A673 (cell line): ENCODE data around the gene KLHL14. TPM values are rescaled to one million over a fixed set of nuclear protein-coding genes. Genes with fewer than 3 reads are reported as not detected.

ENCODE experiments used
- BruUV-seq: library from RNA; stranded (reverse); fragments of 400-500 nt; replicated peaks from 2 replicates; lab custom pipeline; 2021; lab: Mats Ljungman, UMichigan
- CTCF ChIA-PET: fragments of 300-600 bp; sonication (Branson Sonifier 250); formaldehyde crosslinking; loops from one replicate; lab custom pipeline; 2022; ENCODE audit warnings: antibody characterized with exemption; lab: Charles Lee
- POLR2A ChIA-PET: fragments of 300-600 bp; sonication (Branson Sonifier 250); formaldehyde crosslinking; loops from one replicate; lab custom pipeline; 2022; ENCODE audit warnings: antibody characterized with exemption; ENCODE audit not compliant: low non-redundant PET; lab: Charles Lee
- DNase-seq: peaks from one replicate; pipeline ENCODE4 v3.0.0-alpha.2; 2015; ENCODE audit warnings: low spot score
- H3K27ac ChIP-seq: fragments of 200-600 bp; sonication (generic); 2 replicates; pipeline ENCODE4 v1.5.1; 2016; ENCODE audit warnings: mixed run types, low read depth, mild to moderate bottlenecking, mixed read lengths, antibody characterized with exemption, low read length; ENCODE audit not compliant: poor library complexity, severe bottlenecking
- H3K27me3 ChIP-seq: fragments of 200-600 bp; sonication (generic); replicated peaks from 2 replicates; pipeline ENCODE4 v1.6.1; 2017; ENCODE audit warnings: mixed run types, low read depth, mild to moderate bottlenecking, mixed read lengths, antibody characterized with exemption, low read length; ENCODE audit not compliant: insufficient read depth, poor library complexity
- H3K36me3 ChIP-seq: fragments of 200-600 bp; sonication (generic); 2 replicates; pipeline ENCODE4 v1.6.1; 2016; ENCODE audit warnings: mixed run types, mild to moderate bottlenecking, mixed read lengths, antibody characterized with exemption, low read length; ENCODE audit not compliant: insufficient read depth, poor library complexity, severe bottlenecking
- H3K4me1 ChIP-seq: fragments of 200-600 bp; sonication (generic); 2 replicates; pipeline ENCODE4 v1.6.1; 2017; ENCODE audit warnings: mixed run types, mild to moderate bottlenecking, mixed read lengths, antibody characterized with exemption, low read length; ENCODE audit not compliant: insufficient read depth, poor library complexity, severe bottlenecking
- H3K4me3 ChIP-seq: fragments of 200-600 bp; sonication (generic); 2 replicates; pipeline ENCODE4 v1.5.1; 2016; ENCODE audit warnings: low read depth, mixed run types, mild to moderate bottlenecking, mixed read lengths, low read length; ENCODE audit not compliant: poor library complexity, severe bottlenecking
- H3K9me3 ChIP-seq: fragments of 200-600 bp; sonication (generic); 2 replicates; pipeline ENCODE4 v1.6.1; 2016; ENCODE audit warnings: mixed run types, low read depth, mild to moderate bottlenecking, mixed read lengths, antibody characterized with exemption, low read length; ENCODE audit not compliant: poor library complexity, severe bottlenecking
- EZH2 ChIP-seq: fragments of 200-600 bp; sonication (generic); IDR thresholded peaks from 2 replicates; pipeline ENCODE4 v1.6.1; 2017; ENCODE audit warnings: borderline replicate concordance, low read depth, mild to moderate bottlenecking, mixed read lengths, antibody characterized with exemption, low read length; ENCODE audit not compliant: poor library complexity, severe bottlenecking
- intact Hi-C: fragments of 100-400 bp; cut with micrococcal nuclease; formaldehyde crosslinking; loops from one replicate; pipeline ENCODE4 v1.10.0; 2022; ENCODE audit not compliant: unreplicated experiment
- total RNA-seq: library from RNA; stranded (reverse); gene quantifications from 2 replicates; pipeline ENCODE4 v1.2.3, GENCODE V29; 2021
- TF ChIP-seq, protein P1 (sequence below): fragments of 300-800, 200-600 bp; sonication (generic); conservative IDR thresholded peaks from 2 replicates; pipeline ENCODE4 v1.5.1; 2017; ENCODE audit warnings: low read depth, mild to moderate bottlenecking, antibody characterized with exemption, low read length, moderate library complexity, mixed read lengths

KLHL14 gene
- total RNA-seq, 1 experiment from 2014 or later: 2.3 TPM

GRCh38 chr18:32771871-32772580 lies 797 bp downstream of the KLHL14 start:
- ChIA-PET POLR2A (no interaction called here), CTCF (interaction anchor here (0.7 kb wide), 1 partner anchor 49 kb away, joined by 3 read pairs; no protein-coding TSS in a partner anchor)
- H3K27me3 ChIP-seq: peaks cover 28% of the 10 kb centered on the region
- no peak for DNase-seq
- H3K4me1 ChIP-seq: no peaks in the 10 kb centered on the region
- H3K27ac ChIP-seq: no peak overlapping the region
- peak overlapping the region; percentile 44 for H3K4me3 ChIP-seq
- no peaks in the 10 kb centered on the region for H3K9me3 ChIP-seq
- peak; percentile 37 for TF ChIP-seq EZH2
- TF ChIP-seq, protein P1, sequence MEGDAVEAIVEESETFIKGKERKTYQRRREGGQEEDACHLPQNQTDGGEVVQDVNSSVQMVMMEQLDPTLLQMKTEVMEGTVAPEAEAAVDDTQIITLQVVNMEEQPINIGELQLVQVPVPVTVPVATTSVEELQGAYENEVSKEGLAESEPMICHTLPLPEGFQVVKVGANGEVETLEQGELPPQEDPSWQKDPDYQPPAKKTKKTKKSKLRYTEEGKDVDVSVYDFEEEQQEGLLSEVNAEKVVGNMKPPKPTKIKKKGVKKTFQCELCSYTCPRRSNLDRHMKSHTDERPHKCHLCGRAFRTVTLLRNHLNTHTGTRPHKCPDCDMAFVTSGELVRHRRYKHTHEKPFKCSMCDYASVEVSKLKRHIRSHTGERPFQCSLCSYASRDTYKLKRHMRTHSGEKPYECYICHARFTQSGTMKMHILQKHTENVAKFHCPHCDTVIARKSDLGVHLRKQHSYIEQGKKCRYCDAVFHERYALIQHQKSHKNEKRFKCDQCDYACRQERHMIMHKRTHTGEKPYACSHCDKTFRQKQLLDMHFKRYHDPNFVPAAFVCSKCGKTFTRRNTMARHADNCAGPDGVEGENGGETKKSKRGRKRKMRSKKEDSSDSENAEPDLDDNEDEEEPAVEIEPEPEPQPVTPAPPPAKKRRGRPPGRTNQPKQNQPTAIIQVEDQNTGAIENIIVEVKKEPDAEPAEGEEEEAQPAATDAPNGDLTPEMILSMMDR: no peak
- intact Hi-C loops: no loop called here
- no peaks in the 10 kb centered on the region for H3K36me3 ChIP-seq
- BruUV-seq: no TSS peak

GRCh38 chr18:32771169-32771751 lies 1.6 kb downstream of the KLHL14 start:
- ChIA-PET POLR2A (no interaction called here), CTCF (no interaction called here)
- peak; percentile 59 for DNase-seq
- H3K27ac ChIP-seq: no peak overlapping the region
- H3K4me1 ChIP-seq: no peaks in the 10 kb centered on the region
- H3K27me3 ChIP-seq: peaks cover 28% of the 10 kb centered on the region
- no TSS peak for BruUV-seq
- no peaks in the 10 kb centered on the region for H3K36me3 ChIP-seq
- intact Hi-C loops: no loop called here
- H3K4me3 ChIP-seq: peak overlapping the region; percentile 44
- TF ChIP-seq, protein P1: 0 out of 2 replicates have a peak, but pooled peaks have one; percentile 11
- TF ChIP-seq EZH2: no peak
- no peaks in the 10 kb centered on the region for H3K9me3 ChIP-seq

- H3K27ac ChIP-seq: no peak overlapping the region
- H3K27me3 ChIP-seq: peaks cover 28% of the 10 kb centered on the region
- ChIA-PET POLR2A (no interaction called here), CTCF (no interaction called here)
- H3K36me3 ChIP-seq: no peaks in the 10 kb centered on the region
- no peaks in the 10 kb centered on the region for H3K4me1 ChIP-seq
- no peaks in the 10 kb centered on the region for H3K9me3 ChIP-seq
- no peak for DNase-seq
- H3K4me3 ChIP-seq: peak overlapping the region; percentile 44
- no peak for TF ChIP-seq EZH2
- TF ChIP-seq, protein P1: no peak
- intact Hi-C loops: no loop called here
- BruUV-seq: no TSS peak
These were observed 2.1 kb downstream of the KLHL14 start for GRCh38 chr18:32770666-32771168.
